Sigmoid colon (tissue), 4 donors: ENCODE results near the gene LRRC17.

Experiments used
- CTCF ChIP-seq, 4 experiments: fragments of 450-650 bp in 3 of 4; fragments of 200-600 bp in 1 of 4; IDR thresholded peaks; one replicate each; pipeline ENCODE4 v1.5.1; 2016 to 2019; ENCODE audit warnings: antibody characterized with exemption in 4 of 4, mild to moderate bottlenecking in 3 of 4, moderate library complexity in 2 of 4
- EP300 ChIP-seq, 4 donors: sonication (generic); formaldehyde crosslinking; IDR thresholded peaks; one replicate each; pipeline ENCODE4 v1.6.1; 2017; ENCODE audit warnings: antibody characterized with exemption in 4 of 4
- POLR2A ChIP-seq, 2 donors: fragments of 450-650 bp; IDR thresholded peaks; one replicate each; pipeline ENCODE4 v1.6.1; 2016; ENCODE audit warnings: antibody characterized with exemption in 2 of 2, mild to moderate bottlenecking in 2 of 2, moderate library complexity in 2 of 2
- POLR2AphosphoS5 ChIP-seq, 4 donors: sonication (generic); formaldehyde crosslinking; IDR thresholded peaks; one replicate each; pipeline ENCODE4 v1.6.1; 2017; ENCODE audit warnings: antibody characterized with exemption in 4 of 4

GRCh38 chr7:102976493-102976892, 63.7 kb downstream of the LRRC17 start:
- TF ChIP-seq CTCF (IDR thresholded peaks at IDR 0.05) = no peak
- TF ChIP-seq POLR2AphosphoS5 (IDR thresholded peaks at IDR 0.05) = no peak
- TF ChIP-seq EP300 (IDR thresholded peaks at IDR 0.05) = no peak
- no peak for TF ChIP-seq POLR2A (IDR thresholded peaks at IDR 0.05)
